ENCODE measurements around the gene ZNF248. TPM values are rescaled to one million over a fixed set of nuclear protein-coding genes. Genes with fewer than 3 reads are reported as not detected.
A peak's percentile ranks its signal among the peaks of the same experiment; 100 is the strongest.

Gene ZNF248
- total RNA-seq (10 to 100 TPM; 28.9 to 40.1 TPM), polyA plus RNA-seq (ENCODE audit: insufficient read length in 2 of 2) (10 to 100 TPM; 29.9 to 31.3 TPM)
- long read RNA-seq, donor 1, full-length matches to known transcripts: 5 of 10 reads
- long read RNA-seq, donor 1, partial matches to known transcripts: 5 of 10 reads
- long read RNA-seq, donor 1, other reads (novel, unspliced or antisense): 0 of 10 reads
- long read RNA-seq, donor 2, partial matches to known transcripts: 0 of 1 reads
- long read RNA-seq, donor 2, other reads (novel, unspliced or antisense): 0 of 1 reads
- long read RNA-seq, donor 3, partial matches to known transcripts: 0 of 1 reads
- long read RNA-seq, donor 3, other reads (novel, unspliced or antisense): 0 of 1 reads
- long read RNA-seq, donor 4, full-length matches to known transcripts: 6 of 12 reads
- long read RNA-seq, donor 4, partial matches to known transcripts: 6 of 12 reads
- long read RNA-seq, donor 4, other reads (novel, unspliced or antisense): 0 of 12 reads

GRCh38 chr10:37857287-37858211 lies at the start of gene ZNF248:
Gene ZNF248, minus strand, starts transcription at chr10:37857610. Its CDS starts 1,300 bp downstream, at chr10:37856310.
- peak within 1 kb of the TSS; percentile 69 for H3K4me3 ChIP-seq (ENCODE audit: low read depth, low read length)
- DNase-seq (ENCODE audit: low read depth in 4 of 6, low spot score in 6 of 6): peak; percentile 93 to 99 (median 96)
- WGBS (ENCODE audit: insufficient coverage): under 1% methylated on average over 80 of the region's 81 CpGs
- H3K27me3 ChIP-seq (ENCODE audit: control insufficient read depth, insufficient read depth, low read length): no peaks in the 10 kb centered on the region
- H3K4me1 ChIP-seq (ENCODE audit: control insufficient read depth, insufficient read depth, low read length): peaks cover 3% of the 10 kb centered on the region
- H3K36me3 ChIP-seq (ENCODE audit: control insufficient read depth, insufficient read depth, low read length): peaks cover 7% of the 10 kb centered on the region
- no peaks in the 10 kb centered on the region for H3K9me3 ChIP-seq (ENCODE audit: control insufficient read depth, insufficient read depth, low read length)
- peak within 1 kb of the TSS; percentile 94 for H3K27ac ChIP-seq (ENCODE audit: low read depth, low read length)

DNA sequence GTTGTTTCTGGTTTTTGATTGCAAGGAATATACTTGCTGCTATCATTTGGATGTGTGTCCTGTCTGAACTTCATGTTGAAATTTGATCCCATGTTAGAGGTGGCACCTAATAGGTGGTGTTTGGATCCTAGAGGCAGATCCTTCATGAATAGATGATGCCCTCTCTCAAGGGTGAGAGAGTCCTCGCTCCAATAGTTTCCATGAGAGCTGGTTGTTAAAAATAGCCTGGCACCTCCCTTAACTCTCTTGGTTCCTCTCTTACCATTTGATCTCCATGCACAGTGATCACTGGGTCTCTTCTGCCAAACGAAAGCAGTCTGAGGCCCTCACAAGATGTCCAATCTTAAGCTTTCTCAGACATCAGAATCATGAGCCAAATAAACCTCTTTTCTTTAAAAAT lies 49.0 kb upstream of the ZNF248 start:
- H3K9me3 ChIP-seq (ENCODE audit: control insufficient read depth, insufficient read depth, low read length): no peaks in the 10 kb centered on the region
- WGBS (ENCODE audit: insufficient coverage): no CpG with 5 or more reads among the region's 2 CpGs
- no peak for DNase-seq (ENCODE audit: low read depth in 4 of 6, low spot score in 6 of 6)

GRCh38 chr10:37896436-37896835 lies 39.0 kb upstream of the ZNF248 start:
- no peak for DNase-seq (ENCODE audit: low read depth in 4 of 6, low spot score in 6 of 6)
- no peaks in the 10 kb centered on the region for H3K4me1 ChIP-seq (ENCODE audit: control insufficient read depth, insufficient read depth, low read length)
- H3K4me3 ChIP-seq (ENCODE audit: low read depth, low read length): no peak overlapping the region
- H3K36me3 ChIP-seq (ENCODE audit: control insufficient read depth, insufficient read depth, low read length): no peaks in the 10 kb centered on the region
- no peak overlapping the region for H3K27ac ChIP-seq (ENCODE audit: low read depth, low read length)
- peaks cover 8% of the 10 kb centered on the region for H3K9me3 ChIP-seq (ENCODE audit: control insufficient read depth, insufficient read depth, low read length)
- H3K27me3 ChIP-seq (ENCODE audit: control insufficient read depth, insufficient read depth, low read length): no peaks in the 10 kb centered on the region

More for the DNA sequence above, 49.0 kb upstream of the ZNF248 start:
- Histone ChIP-seq H3K4me3 (ENCODE audit: low read depth, low read length) (no peak overlapping the region), H3K27ac (ENCODE audit: low read depth, low read length) (no peak overlapping the region), H3K4me1 (ENCODE audit: control insufficient read depth, insufficient read depth, low read length) (no peaks in the 10 kb centered on the region), H3K36me3 (ENCODE audit: control insufficient read depth, insufficient read depth, low read length) (no peaks in the 10 kb centered on the region), H3K27me3 (ENCODE audit: control insufficient read depth, insufficient read depth, low read length) (no peaks in the 10 kb centered on the region)

- peaks cover 8% of the 10 kb centered on the region for H3K9me3 ChIP-seq (ENCODE audit: control insufficient read depth, insufficient read depth, low read length)
- no peak overlapping the region for H3K4me3 ChIP-seq (ENCODE audit: low read depth, low read length)
- no peaks in the 10 kb centered on the region for H3K4me1 ChIP-seq (ENCODE audit: control insufficient read depth, insufficient read depth, low read length)
- H3K27ac ChIP-seq (ENCODE audit: low read depth, low read length): no peak overlapping the region
- WGBS (ENCODE audit: insufficient coverage): no CpG with 5 or more reads among the region's 3 CpGs
- H3K36me3 ChIP-seq (ENCODE audit: control insufficient read depth, insufficient read depth, low read length): no peaks in the 10 kb centered on the region
- no peak for DNase-seq (ENCODE audit: low read depth in 4 of 6, low spot score in 6 of 6)
- no peaks in the 10 kb centered on the region for H3K27me3 ChIP-seq (ENCODE audit: control insufficient read depth, insufficient read depth, low read length)
Measured at GRCh38 chr10:37895674-37896073, 38.3 kb upstream of the ZNF248 start.

GRCh38 chr10:37885850-37886249 lies 28.4 kb upstream of the ZNF248 start:
- H3K27ac ChIP-seq (ENCODE audit: low read depth, low read length): no peak overlapping the region
- no peak for DNase-seq (ENCODE audit: low read depth in 4 of 6, low spot score in 6 of 6)

GRCh38 chr10:37872955-37873354 lies 15.5 kb upstream of the ZNF248 start:
- Histone ChIP-seq H3K27me3 (ENCODE audit: control insufficient read depth, insufficient read depth, low read length) (no peaks in the 10 kb centered on the region), H3K9me3 (ENCODE audit: control insufficient read depth, insufficient read depth, low read length) (no peaks in the 10 kb centered on the region), H3K27ac (ENCODE audit: low read depth, low read length) (no peak overlapping the region), H3K36me3 (ENCODE audit: control insufficient read depth, insufficient read depth, low read length) (no peaks in the 10 kb centered on the region), H3K4me1 (ENCODE audit: control insufficient read depth, insufficient read depth, low read length) (no peaks in the 10 kb centered on the region), H3K4me3 (ENCODE audit: low read depth, low read length) (no peak overlapping the region)
- DNase-seq (ENCODE audit: low read depth in 4 of 6, low spot score in 6 of 6): no peak
- no CpG with 5 or more reads among the region's 4 CpGs for WGBS (ENCODE audit: insufficient coverage)

More at GRCh38 chr10:37885850-37886249, 28.4 kb upstream of the ZNF248 start:
- Histone ChIP-seq H3K27me3 (ENCODE audit: control insufficient read depth, insufficient read depth, low read length) (no peaks in the 10 kb centered on the region), H3K9me3 (ENCODE audit: control insufficient read depth, insufficient read depth, low read length) (no peaks in the 10 kb centered on the region), H3K36me3 (ENCODE audit: control insufficient read depth, insufficient read depth, low read length) (no peaks in the 10 kb centered on the region), H3K4me3 (ENCODE audit: low read depth, low read length) (no peak overlapping the region), H3K4me1 (ENCODE audit: control insufficient read depth, insufficient read depth, low read length) (no peaks in the 10 kb centered on the region)

GRCh38 chr10:37872283-37872682 lies 14.9 kb upstream of the ZNF248 start:
- DNase-seq (ENCODE audit: low read depth in 4 of 6, low spot score in 6 of 6): no peak
- H3K27me3 ChIP-seq (ENCODE audit: control insufficient read depth, insufficient read depth, low read length): no peaks in the 10 kb centered on the region
- no peaks in the 10 kb centered on the region for H3K4me1 ChIP-seq (ENCODE audit: control insufficient read depth, insufficient read depth, low read length)
- H3K9me3 ChIP-seq (ENCODE audit: control insufficient read depth, insufficient read depth, low read length): no peaks in the 10 kb centered on the region
- H3K27ac ChIP-seq (ENCODE audit: low read depth, low read length): no peak overlapping the region
- no peak overlapping the region for H3K4me3 ChIP-seq (ENCODE audit: low read depth, low read length)
- H3K36me3 ChIP-seq (ENCODE audit: control insufficient read depth, insufficient read depth, low read length): no peaks in the 10 kb centered on the region
- WGBS (ENCODE audit: insufficient coverage): 40% methylated on average over 1 of the region's 5 CpGs

- no peaks in the 10 kb centered on the region for H3K27me3 ChIP-seq (ENCODE audit: control insufficient read depth, insufficient read depth, low read length)
- H3K27ac ChIP-seq (ENCODE audit: low read depth, low read length): no peak overlapping the region
- 55% methylated on average over 3 of the region's 7 CpGs for WGBS (ENCODE audit: insufficient coverage)
- no peaks in the 10 kb centered on the region for H3K36me3 ChIP-seq (ENCODE audit: control insufficient read depth, insufficient read depth, low read length)
- DNase-seq (ENCODE audit: low read depth in 4 of 6, low spot score in 6 of 6): no peak
- no peaks in the 10 kb centered on the region for H3K9me3 ChIP-seq (ENCODE audit: control insufficient read depth, insufficient read depth, low read length)
- H3K4me1 ChIP-seq (ENCODE audit: control insufficient read depth, insufficient read depth, low read length): no peaks in the 10 kb centered on the region
- no peak overlapping the region for H3K4me3 ChIP-seq (ENCODE audit: low read depth, low read length)
Measured at GRCh38 chr10:37871568-37872251, 14.3 kb upstream of the ZNF248 start.

DNA sequence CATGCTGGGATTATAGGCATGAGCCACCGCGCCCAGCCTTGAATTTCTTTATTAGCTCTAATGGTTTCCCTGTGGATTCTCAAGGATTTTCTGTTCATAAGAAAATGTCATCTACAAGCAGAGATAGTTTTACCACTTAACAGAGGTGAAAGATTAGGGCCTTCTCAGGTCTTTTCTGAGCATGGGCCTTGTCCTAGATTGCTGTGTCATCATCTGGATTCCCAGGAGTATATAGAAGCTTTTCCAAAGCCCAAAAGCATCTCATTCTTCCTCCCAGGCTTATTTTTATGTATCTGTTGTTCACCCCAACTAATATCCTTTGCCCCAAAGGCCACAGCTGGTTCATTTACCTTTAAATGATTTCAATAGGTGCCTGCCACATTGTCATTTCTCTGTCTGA lies 13.7 kb upstream of the ZNF248 start:
- no peaks in the 10 kb centered on the region for H3K9me3 ChIP-seq (ENCODE audit: control insufficient read depth, insufficient read depth, low read length)
- H3K4me3 ChIP-seq (ENCODE audit: low read depth, low read length): no peak overlapping the region
- no peaks in the 10 kb centered on the region for H3K36me3 ChIP-seq (ENCODE audit: control insufficient read depth, insufficient read depth, low read length)
- H3K27ac ChIP-seq (ENCODE audit: low read depth, low read length): no peak overlapping the region
- H3K4me1 ChIP-seq (ENCODE audit: control insufficient read depth, insufficient read depth, low read length): no peaks in the 10 kb centered on the region
- no peaks in the 10 kb centered on the region for H3K27me3 ChIP-seq (ENCODE audit: control insufficient read depth, insufficient read depth, low read length)
- no peak for DNase-seq (ENCODE audit: low read depth in 4 of 6, low spot score in 6 of 6)
- no CpG with 5 or more reads among the region's 2 CpGs for WGBS (ENCODE audit: insufficient coverage)
